Measurements from ENCODE around the gene ZNF644.

ZNF644 gene

GRCh38 chr1:91005285-91005684 lies 16.6 kb downstream of the ZNF644 start:
- DNase-seq (ENCODE audit: low read depth), result no peak
- TF ChIP-seq CTCF (IDR thresholded peaks at IDR 0.05; ENCODE audit: low read length, missing control alignments), result no peak
- H3K4me3 ChIP-seq (replicated peaks; ENCODE audit: low read depth, low read length), result no peak overlapping the region

- no peak overlapping the region for H3K4me3 ChIP-seq (replicated peaks; ENCODE audit: low read depth, low read length)
- TF ChIP-seq CTCF (IDR thresholded peaks at IDR 0.05; ENCODE audit: low read length, missing control alignments), result no peak
- no peak for DNase-seq (ENCODE audit: low read depth)
These were observed 17.7 kb downstream of the ZNF644 start for GRCh38 chr1:91004145-91004544.

- TF ChIP-seq CTCF (IDR thresholded peaks at IDR 0.05; ENCODE audit: low read length, missing control alignments), result no peak
- no peak for DNase-seq (ENCODE audit: low read depth)
- H3K4me3 ChIP-seq (replicated peaks; ENCODE audit: low read depth, low read length), result no peak overlapping the region
These were observed 25.0 kb downstream of the ZNF644 start for GRCh38 chr1:90996742-90997413.

- no peak for DNase-seq (ENCODE audit: low read depth)
- H3K4me3 ChIP-seq (replicated peaks; ENCODE audit: low read depth, low read length), result no peak overlapping the region
- no peak for TF ChIP-seq CTCF (IDR thresholded peaks at IDR 0.05; ENCODE audit: low read length, missing control alignments)
These were observed 26.4 kb downstream of the ZNF644 start for GRCh38 chr1:90995311-90995894.

GRCh38 chr1:90994461-90994860 lies 27.4 kb downstream of the ZNF644 start:
- no peak for TF ChIP-seq CTCF (IDR thresholded peaks at IDR 0.05; ENCODE audit: low read length, missing control alignments)
- DNase-seq (ENCODE audit: low read depth), result no peak
- H3K4me3 ChIP-seq (replicated peaks; ENCODE audit: low read depth, low read length), result no peak overlapping the region

GRCh38 chr1:90993245-90993644 lies 28.6 kb downstream of the ZNF644 start:
- DNase-seq (ENCODE audit: low read depth), result no peak
- no peak overlapping the region for H3K4me3 ChIP-seq (replicated peaks; ENCODE audit: low read depth, low read length)
- TF ChIP-seq CTCF (IDR thresholded peaks at IDR 0.05; ENCODE audit: low read length, missing control alignments), result no peak

- no peak for TF ChIP-seq CTCF (IDR thresholded peaks at IDR 0.05; ENCODE audit: low read length, missing control alignments)
- no peak overlapping the region for H3K4me3 ChIP-seq (replicated peaks; ENCODE audit: low read depth, low read length)
- no peak for DNase-seq (ENCODE audit: low read depth)
These were observed 31.1 kb downstream of the ZNF644 start for GRCh38 chr1:90990779-90991178.
